Measurements from ENCODE around the gene MTSS2. TPM values are rescaled to one million over a fixed set of nuclear protein-coding genes. Genes with fewer than 3 reads are reported as not detected.
A peak's percentile ranks its signal among the peaks of the same experiment; 100 is the strongest.

MTSS2 gene, protein sequence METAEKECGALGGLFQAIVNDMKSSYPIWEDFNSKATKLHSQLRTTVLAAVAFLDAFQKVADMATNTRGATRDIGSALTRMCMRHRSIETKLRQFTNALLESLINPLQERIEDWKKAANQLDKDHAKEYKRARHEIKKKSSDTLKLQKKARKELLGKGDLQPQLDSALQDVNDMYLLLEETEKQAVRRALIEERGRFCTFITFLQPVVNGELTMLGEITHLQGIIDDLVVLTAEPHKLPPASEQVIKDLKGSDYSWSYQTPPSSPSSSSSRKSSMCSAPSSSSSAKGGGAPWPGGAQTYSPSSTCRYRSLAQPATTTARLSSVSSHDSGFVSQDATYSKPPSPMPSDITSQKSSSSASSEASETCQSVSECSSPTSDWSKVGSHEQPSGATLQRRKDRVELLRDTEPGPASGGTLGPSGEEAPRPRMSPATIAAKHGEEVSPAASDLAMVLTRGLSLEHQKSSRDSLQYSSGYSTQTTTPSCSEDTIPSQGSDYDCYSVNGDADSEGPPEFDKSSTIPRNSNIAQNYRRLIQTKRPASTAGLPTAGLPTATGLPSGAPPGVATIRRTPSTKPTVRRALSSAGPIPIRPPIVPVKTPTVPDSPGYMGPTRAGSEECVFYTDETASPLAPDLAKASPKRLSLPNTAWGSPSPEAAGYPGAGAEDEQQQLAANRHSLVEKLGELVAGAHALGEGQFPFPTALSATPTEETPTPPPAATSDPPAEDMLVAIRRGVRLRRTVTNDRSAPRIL
- total RNA-seq (2014; rRNA removed; shearing (Covaris generic); ENCODE audit: low replicate concordance): 13.6 and 52.0 TPM in 2 replicates

- peak; percentile 84 for DNase-seq
- peaks cover 19% of the 10 kb centered on the region for H3K36me3 ChIP-seq
- no peaks in the 10 kb centered on the region for H3K9me3 ChIP-seq
- peak within 1 kb of the TSS; percentile 68 for H3K4me3 ChIP-seq
- H3K27me3 ChIP-seq: no peaks in the 10 kb centered on the region
These were observed at the start of gene MTSS2 for GRCh38 chr16:70685938-70686375. MTSS2 (minus strand) TSS chr16:70686053; CDS start chr16:70685791, 262 bp downstream.

GRCh38 chr16:70735141-70735979, 49.5 kb upstream of the MTSS2 start:
- H3K27me3 ChIP-seq: no peaks in the 10 kb centered on the region
- no peaks in the 10 kb centered on the region for H3K36me3 ChIP-seq
- no peak for DNase-seq
- H3K9me3 ChIP-seq: no peaks in the 10 kb centered on the region
- no peak overlapping the region for H3K4me3 ChIP-seq

DNA sequence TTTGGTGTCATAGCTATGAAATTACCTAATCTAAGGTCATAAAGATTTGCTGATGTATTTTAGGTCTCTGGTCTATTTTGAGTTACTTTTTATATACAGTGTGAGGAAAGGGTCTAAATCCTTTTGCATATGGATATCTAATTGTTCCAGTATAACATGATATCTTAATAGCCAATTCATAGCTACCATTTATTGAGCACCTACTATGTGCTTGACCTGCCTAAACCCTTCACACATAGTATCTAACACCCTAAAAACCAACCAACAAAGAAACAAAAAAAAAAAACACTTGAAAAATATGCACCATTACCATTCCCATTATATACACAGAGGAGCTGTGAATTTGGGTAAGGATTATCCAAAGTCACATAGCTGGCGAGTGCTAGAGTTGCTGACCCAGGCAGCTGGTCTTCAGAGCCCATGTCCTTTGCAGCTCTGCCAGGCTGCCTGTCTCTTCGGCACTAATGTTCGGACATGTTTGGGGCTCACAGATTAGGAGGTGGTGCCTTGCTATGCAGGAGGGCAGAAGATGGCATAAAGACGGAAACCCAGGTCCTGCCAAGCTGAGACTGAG, 48.8 kb upstream of the MTSS2 start:
- no peak overlapping the region for H3K4me3 ChIP-seq
- no peaks in the 10 kb centered on the region for H3K27me3 ChIP-seq

DNA sequence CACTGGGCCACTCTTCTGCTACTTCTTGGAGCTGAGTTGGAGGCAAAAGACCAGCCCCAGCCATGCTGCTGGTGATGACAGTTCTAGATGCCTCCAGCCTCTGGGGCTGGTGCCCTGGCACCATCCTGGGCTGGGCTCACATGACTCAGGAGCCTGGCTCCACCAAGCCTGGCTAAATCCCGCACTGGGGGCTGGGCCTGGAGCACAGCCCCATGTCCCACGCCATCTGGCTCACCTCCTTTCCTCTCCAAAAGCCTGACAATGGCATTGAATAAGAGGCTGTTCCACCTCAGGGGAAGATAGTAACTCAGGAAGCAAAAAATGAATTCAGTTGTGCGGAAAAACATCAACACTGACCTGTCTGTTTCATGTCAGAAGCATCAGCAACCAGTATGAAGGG, 45.1 kb upstream of the MTSS2 start:
- DNase-seq: peak; percentile 80
- Histone ChIP-seq H3K4me3 (no peak overlapping the region), H3K27me3 (no peaks in the 10 kb centered on the region), H3K9me3 (no peaks in the 10 kb centered on the region), H3K36me3 (no peaks in the 10 kb centered on the region)

More for the DNA sequence above, 48.8 kb upstream of the MTSS2 start:
- H3K36me3 ChIP-seq: no peaks in the 10 kb centered on the region
- DNase-seq: no peak
- no peaks in the 10 kb centered on the region for H3K9me3 ChIP-seq

- DNase-seq: no peak
- no peak overlapping the region for H3K4me3 ChIP-seq
- H3K27me3 ChIP-seq: no peaks in the 10 kb centered on the region
- H3K9me3 ChIP-seq: no peaks in the 10 kb centered on the region
- no peaks in the 10 kb centered on the region for H3K36me3 ChIP-seq
These were observed 44.2 kb upstream of the MTSS2 start for GRCh38 chr16:70730031-70730430.

- DNase-seq: no peak
- H3K36me3 ChIP-seq: no peaks in the 10 kb centered on the region
- no peaks in the 10 kb centered on the region for H3K27me3 ChIP-seq
- H3K9me3 ChIP-seq: no peaks in the 10 kb centered on the region
- H3K4me3 ChIP-seq: no peak overlapping the region
These were observed 43.4 kb upstream of the MTSS2 start for GRCh38 chr16:70729292-70729691.

DNA sequence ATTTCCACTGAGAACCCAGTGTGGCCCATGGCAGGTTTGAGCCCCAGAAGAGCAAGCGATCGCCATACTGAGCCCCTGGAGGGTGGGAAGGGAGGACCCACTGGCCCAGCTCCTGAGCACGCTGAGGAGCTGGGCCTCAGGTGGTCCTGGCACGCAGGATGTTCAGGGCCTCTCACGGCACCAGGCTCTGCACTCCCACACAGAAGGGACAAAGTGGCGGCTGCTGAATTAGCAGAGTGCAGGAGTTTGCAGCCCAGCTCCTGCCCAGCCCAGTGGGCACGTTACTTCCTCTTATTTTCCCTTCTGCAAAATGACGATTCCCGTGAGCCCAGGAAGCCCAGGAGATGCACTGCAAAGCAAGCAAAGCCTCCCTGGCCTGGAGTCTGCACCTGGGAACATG, 42.3 kb upstream of the MTSS2 start:
- Histone ChIP-seq H3K4me3 (no peak overlapping the region), H3K27me3 (no peaks in the 10 kb centered on the region), H3K9me3 (no peaks in the 10 kb centered on the region), H3K36me3 (no peaks in the 10 kb centered on the region)
- DNase-seq: no peak

DNA sequence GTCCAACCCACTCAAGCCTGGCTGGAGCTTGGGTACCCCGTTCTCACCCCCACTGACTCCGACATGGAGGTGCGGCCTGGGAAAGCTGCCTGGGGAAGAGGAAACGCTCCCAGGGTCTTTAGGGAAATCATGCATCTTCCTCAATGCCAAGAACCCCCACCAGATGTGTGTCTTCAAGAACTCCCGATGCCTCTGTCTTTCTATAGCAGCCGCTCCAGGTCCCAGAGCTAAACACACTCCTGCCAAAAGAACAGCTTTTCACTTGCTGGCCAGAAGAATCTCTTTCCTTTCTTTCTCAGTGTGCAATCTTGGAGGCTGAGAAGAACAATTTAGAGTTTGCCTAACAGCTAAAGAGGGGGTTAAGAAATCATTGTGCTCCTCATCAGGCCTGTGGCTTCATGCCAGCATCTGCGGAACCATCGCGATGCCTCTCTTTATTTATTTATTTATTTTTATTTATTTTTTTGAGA, 41.1 kb upstream of the MTSS2 start:
- DNase-seq: no peak
- Histone ChIP-seq H3K36me3 (no peaks in the 10 kb centered on the region), H3K27me3 (no peaks in the 10 kb centered on the region), H3K9me3 (no peaks in the 10 kb centered on the region), H3K4me3 (no peak overlapping the region)

DNA sequence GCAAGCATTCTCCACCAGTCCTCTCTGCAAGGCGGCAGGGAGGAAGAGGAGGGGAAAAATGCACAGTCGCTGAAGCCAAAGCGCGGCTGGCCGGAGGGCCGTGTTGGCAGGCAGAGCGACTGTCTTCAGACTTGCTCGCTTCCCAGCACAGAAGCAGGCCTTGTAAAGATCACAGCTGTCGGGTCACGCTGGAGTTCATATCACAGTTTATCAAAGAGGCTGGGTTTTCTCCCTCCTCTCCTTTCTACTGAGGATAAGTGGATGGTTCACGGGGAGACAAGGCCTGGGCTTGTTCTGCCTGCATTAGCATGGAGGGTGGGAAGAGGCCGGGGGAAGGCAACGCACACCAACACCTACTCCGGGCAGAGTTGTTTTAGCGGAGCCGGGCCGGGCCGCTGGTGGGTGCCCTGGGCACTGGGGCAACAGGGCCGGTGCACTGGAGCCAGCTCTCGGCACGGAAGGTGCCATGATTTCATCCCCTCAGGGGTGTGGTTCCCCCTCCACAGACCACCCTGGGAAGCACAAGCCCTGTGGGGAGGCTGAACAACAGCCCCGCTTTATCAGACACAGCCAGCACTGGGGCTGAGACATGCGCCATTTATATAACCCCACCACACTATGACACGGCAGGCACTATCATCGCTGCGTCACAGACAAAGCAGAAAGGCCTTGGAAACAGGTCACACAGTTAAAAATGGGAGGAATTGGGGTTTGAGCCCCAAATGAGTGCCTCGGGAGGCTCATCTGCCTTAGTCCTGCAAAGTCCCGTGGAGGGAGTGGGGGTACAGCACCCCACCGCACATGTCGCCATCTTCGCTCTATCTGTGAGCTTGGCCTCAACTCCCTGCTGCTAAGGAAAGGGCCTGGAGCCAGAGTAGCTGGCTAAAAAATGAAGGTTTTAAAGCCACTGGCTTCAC, 40.3 kb upstream of the MTSS2 start:
- Histone ChIP-seq H3K4me3 (no peak overlapping the region), H3K27me3 (no peaks in the 10 kb centered on the region), H3K9me3 (no peaks in the 10 kb centered on the region), H3K36me3 (no peaks in the 10 kb centered on the region)
- no peak for DNase-seq

DNA sequence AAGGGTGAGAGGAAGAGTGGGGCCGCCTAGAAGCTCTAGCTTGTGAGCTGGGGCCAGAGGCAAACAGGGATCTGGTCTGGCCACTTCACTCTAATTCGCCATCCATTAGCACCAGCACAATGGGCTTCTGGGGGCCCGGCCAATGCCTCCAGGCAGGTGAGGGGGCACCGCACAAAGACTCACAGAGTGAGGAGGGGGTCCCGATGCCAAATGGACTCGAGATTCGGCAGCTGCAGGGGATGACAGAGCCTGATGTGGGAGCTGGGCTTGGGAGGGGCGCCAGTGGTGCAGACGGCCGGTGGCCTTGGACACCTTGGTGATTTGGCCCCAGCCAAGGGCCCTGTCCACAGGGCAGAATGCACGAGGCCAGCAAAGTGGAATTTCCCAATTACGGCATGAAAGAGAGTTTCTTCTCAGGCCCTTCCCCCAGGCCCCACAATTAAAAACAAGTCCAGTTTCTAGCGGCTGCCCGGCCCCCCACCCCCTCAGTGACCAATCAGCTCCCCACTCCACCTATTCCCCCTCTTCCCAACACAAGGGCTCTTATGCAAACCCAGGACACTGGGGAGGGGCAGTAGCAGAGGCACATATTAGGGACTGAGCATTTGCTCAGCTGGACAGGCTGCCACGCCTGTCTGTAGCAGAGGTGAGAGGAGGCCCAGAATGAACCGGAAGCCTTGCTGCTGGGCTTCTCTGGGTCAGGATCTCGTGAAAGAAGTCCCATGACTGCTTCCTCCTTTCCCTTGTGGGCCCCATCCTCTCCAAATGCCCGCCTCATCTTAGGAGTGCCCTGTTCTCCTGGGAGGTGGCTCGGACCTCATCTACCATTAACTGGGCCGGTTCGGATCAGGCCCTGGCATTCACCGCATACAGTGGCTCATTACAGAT, 39.4 kb upstream of the MTSS2 start:
- no peak for DNase-seq
- H3K27me3 ChIP-seq: no peaks in the 10 kb centered on the region
- H3K4me3 ChIP-seq: no peak overlapping the region
- no peaks in the 10 kb centered on the region for H3K9me3 ChIP-seq
- H3K36me3 ChIP-seq: no peaks in the 10 kb centered on the region

DNA sequence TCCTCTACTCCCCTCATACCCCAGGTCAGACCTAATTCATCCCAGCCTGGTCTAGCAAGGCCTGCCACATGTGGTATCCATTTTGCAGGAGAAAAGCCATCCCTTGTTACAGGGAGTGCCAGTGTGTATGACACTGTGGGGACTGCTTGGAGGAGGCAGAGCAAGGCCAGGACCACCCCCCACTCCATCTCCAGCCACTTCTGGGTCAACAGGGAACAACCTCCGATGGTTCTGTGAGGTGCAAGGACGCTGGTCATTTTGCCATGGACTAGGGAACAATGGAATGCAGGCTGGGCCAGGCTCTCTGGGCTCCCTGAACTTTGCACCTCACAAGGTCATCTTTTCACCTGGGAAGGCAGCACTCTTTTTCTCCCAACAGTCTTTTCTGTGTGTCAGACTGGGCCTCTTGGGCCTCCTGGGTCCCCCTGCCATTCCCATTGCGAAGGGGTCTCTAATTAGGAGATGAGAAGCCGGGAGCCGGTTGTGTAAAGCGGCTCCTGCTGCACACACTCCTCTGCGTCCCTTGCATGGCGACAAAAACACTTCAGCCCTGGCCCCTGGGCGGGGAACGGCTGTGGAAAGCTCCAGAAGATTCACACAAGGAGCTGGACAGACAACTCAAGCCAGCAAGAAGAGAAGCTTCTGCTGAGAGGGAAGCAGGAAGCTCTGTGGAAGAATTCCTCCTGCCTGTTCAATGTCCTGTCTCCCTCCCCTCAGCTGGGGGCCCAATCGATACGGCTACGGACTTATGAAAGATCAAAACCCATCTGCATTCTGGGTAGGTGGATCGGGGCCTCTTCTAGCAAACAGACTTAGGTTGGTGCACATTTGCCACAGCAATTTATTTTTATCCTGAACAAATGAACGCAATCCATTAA, 38.5 kb upstream of the MTSS2 start:
- no peak for DNase-seq
- Histone ChIP-seq H3K36me3 (no peaks in the 10 kb centered on the region), H3K27me3 (no peaks in the 10 kb centered on the region), H3K9me3 (no peaks in the 10 kb centered on the region), H3K4me3 (no peak overlapping the region)

- Histone ChIP-seq H3K27me3 (no peaks in the 10 kb centered on the region), H3K9me3 (no peaks in the 10 kb centered on the region), H3K36me3 (no peaks in the 10 kb centered on the region), H3K4me3 (no peak overlapping the region)
- no peak for DNase-seq
These were observed 37.9 kb upstream of the MTSS2 start for GRCh38 chr16:70723740-70724145.

DNA sequence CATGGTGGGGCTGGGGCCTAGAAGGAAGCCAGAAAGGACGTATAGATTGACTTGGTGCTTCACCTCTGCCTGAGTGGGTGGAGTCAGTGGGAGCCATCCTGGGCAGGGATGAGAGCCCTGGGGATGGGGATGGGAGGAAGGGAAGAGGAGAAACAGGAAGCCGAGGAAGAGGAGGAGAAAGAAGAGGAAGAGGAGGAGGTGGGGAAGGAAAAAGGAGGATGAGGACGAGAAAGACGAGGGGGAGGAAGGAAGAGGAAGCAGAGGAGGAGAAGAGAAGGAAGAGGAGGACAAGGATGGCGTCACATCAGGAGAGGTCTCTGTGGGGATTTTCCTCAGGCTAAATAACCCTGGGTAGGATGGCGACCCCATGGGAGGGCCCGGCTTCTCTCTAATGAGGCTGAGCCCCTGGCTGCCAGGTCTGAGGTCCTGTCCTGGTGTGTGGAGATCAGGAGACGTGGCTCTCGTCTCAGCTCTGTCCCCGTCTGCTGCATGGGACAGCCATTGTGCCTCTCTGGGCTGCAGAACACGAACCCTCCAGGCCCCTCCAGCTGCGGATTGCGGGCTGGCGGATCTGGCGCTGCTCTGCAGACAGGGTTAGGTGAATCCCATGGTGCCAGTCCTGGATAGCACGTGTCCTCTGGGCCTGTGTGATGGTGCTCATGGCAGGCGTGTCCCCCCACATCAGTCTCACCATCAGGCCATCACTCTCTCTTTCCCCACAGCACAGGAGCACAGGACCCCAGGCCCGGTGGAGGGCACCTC, 35.5 kb upstream of the MTSS2 start:
- DNase-seq: no peak
- H3K36me3 ChIP-seq: no peaks in the 10 kb centered on the region
- H3K27me3 ChIP-seq: no peaks in the 10 kb centered on the region
- H3K9me3 ChIP-seq: no peaks in the 10 kb centered on the region
- H3K4me3 ChIP-seq: no peak overlapping the region
